HG03378 (cell line): ENCODE data around the gene KIF6.

Experiments used
- ATAC-seq: cut with Tn5 transposase; IDR thresholded peaks from one replicate; pipeline ENCODE4 v1.9.1; 2021; ENCODE audit warnings: mild to moderate bottlenecking, moderate library complexity; ENCODE audit not compliant: unreplicated experiment

The KIF6 gene, protein sequence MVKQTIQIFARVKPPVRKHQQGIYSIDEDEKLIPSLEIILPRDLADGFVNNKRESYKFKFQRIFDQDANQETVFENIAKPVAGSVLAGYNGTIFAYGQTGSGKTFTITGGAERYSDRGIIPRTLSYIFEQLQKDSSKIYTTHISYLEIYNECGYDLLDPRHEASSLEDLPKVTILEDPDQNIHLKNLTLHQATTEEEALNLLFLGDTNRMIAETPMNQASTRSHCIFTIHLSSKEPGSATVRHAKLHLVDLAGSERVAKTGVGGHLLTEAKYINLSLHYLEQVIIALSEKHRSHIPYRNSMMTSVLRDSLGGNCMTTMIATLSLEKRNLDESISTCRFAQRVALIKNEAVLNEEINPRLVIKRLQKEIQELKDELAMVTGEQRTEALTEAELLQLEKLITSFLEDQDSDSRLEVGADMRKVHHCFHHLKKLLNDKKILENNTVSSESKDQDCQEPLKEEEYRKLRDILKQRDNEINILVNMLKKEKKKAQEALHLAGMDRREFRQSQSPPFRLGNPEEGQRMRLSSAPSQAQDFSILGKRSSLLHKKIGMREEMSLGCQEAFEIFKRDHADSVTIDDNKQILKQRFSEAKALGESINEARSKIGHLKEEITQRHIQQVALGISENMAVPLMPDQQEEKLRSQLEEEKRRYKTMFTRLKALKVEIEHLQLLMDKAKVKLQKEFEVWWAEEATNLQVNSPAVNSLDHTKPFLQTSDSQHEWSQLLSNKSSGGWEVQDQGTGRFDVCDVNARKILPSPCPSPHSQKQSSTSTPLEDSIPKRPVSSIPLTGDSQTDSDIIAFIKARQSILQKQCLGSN

DNA sequence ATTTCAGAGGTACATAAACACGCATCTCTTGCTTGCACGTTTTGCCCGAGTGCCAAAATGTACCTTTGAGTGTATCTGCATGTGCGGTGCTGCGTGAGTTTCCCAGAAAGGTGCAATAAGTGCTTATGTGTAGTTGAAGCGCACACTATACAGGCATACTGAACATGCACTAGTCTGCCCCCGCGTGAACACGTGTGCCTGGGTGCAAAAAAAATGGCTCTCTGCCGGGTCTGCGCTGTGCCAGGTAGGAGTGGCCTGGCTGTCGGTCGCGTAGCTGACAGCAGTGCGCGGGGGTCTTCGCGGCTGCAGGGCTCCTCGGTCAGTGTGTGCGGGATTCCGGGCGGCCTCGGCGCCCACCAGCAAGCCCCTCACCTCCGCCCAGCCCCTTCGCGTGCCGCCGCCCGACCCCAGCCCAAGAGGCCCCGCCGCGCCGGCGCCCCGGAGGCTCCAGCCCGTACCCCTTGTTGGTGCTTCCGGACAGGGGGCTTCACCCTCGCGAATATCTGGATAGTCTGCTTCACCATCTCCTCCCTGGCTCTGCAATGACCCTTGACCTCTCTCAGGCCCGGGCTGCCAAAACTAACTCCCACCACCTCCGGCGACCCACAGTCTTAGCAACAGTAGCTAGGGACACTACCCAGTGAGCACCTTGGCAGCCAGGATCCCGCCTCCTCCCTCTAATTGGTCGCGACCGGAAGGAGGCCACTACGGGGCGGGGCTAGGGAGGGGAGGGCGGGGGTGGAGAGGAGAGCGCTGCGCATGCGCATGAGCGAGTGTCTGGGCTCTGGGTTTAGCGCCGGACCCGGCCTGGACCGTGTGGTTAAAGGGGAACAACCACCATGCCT is at the start of gene KIF6:
KIF6 (minus strand) TSS at position 622 of the 845 bp plus-strand sequence; CDS start at position 524, 98 bp downstream.
- peak; percentile 93 for ATAC-seq

- ATAC-seq, result no peak
These were observed 48.6 kb upstream of the KIF6 start for GRCh38 chr6:39773782-39774181.

GRCh38 chr6:39772559-39773273 is 47.5 kb upstream of the KIF6 start:
- ATAC-seq, result no peak

DNA sequence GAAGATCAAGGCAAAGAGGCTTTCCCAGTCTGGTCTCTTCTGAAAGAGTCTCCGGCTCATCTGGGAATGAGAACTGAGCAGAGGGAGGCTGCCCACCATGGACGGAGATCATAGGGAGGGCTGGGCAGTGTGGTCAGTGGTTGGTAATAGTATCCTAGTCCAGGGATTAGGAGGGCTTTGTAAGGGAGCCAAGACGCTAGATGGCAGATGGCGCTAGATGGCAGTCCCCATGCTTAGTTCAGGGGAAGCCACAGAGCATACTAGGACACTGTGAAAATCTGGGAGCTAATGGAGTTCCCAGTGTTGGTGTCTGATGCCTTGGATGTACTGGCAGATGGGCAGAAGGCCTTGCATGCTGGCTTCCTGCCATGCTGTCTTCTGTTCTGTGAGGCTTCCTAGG is 45.2 kb upstream of the KIF6 start:
- no peak for ATAC-seq

- ATAC-seq, result no peak
These were observed 43.8 kb upstream of the KIF6 start for GRCh38 chr6:39769012-39769411.

GRCh38 chr6:39765508-39766065 is 40.4 kb upstream of the KIF6 start:
- ATAC-seq, result no peak

GRCh38 chr6:39760226-39760952 is 35.2 kb upstream of the KIF6 start:
- ATAC-seq, result no peak

DNA sequence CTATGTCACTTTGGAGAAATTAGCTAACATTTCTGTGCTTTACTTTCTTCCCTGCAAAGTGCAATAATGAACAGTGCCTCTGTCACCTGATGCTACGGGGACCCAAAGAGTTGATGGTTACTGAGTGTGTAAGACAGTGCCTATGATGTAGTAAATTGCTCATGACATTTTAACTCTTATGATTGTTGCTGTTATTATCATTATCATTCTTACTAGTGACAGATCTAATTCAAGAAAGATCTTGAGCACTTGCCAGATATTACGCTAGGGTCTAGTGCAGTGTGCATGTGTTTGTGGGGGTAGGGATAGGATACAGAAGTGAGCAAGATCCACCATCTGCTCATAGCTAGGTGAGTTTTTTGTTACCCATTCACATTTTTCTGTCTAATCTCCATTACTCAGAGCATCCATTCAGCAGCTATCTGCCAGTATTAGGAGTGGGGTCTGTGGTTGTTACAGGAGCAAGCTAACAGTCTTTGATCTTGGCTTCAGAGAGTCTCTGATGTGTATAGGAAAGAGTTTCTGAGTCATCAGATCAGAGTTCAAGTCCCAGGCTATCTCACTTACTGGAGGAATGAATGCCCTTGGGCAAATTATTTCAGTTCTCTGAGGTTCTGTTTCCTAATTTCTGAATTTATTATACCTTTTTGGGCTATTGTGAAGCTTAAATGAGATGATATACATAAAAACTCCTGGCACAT is 33.8 kb upstream of the KIF6 start:
- ATAC-seq, result no peak

GRCh38 chr6:39756582-39756981 is 31.4 kb upstream of the KIF6 start:
- ATAC-seq, result no peak

DNA sequence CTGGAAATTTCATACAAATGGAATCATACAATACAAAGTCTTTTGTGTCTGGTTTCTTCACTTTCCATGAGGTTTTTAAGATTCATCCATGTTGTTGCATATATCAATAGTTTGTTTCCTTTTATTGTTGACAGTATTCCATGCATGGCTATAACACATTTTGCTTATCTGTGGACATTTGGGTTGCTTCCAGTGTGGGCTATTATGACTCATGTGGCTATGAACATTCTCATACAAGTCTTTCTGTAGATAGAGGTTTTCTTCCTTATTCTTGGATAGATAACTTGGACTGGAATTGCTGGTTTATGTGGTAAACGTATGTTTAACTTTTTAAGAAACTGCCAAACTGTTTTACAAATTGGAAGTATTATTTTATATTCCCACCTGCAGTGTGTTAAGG is 30.0 kb upstream of the KIF6 start:
- ATAC-seq, result no peak

DNA sequence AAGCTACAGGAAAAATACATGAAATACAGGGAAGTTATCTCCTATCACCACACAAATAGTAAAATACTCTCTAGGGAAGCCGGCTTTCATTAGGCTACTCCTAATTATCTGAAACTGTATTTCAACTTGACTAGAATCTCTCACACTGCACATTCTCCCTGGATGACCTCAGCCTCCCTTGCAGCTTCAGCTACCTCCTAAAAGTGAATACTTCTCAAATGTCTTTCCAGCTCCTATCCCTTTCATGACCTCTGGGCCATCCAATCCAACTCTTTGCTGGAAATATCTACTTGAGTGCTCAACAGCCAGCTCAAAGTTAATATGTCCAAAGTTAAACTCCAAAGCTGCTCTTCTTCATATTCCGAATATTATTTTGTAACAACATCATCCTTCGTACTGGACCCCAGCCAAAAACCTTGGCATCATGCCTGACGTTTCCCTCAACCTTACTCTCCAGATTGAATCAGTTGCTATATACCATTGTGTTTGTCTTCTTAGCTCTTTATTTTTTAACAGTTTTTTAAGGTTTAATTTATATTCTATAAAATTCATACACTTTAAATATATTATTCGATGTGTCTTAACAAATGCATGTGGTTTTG is 29.4 kb upstream of the KIF6 start:
- no peak for ATAC-seq

DNA sequence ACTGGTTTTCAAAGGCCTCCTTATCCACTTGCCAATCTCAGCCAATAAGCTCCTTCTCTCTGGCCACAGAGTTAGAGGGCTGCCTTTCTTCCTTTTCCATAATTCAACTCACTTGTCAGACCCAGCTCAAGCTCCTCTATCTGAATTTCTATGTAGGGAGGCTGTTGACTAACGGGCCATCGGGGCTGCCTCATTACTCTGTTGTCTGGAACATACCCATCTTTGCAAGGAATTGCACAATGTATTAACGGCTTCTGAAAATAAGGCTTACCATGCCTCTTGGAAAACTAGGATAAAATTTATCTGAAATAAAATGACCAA is 28.5 kb upstream of the KIF6 start:
- no peak for ATAC-seq

GRCh38 chr6:39752835-39753724 is 27.9 kb upstream of the KIF6 start:
- no peak for ATAC-seq

- ATAC-seq, result no peak
These were observed 21.6 kb upstream of the KIF6 start for GRCh38 chr6:39746795-39747194.

GRCh38 chr6:39733704-39734103 is 8.5 kb upstream of the KIF6 start:
- ATAC-seq, result no peak

DNA sequence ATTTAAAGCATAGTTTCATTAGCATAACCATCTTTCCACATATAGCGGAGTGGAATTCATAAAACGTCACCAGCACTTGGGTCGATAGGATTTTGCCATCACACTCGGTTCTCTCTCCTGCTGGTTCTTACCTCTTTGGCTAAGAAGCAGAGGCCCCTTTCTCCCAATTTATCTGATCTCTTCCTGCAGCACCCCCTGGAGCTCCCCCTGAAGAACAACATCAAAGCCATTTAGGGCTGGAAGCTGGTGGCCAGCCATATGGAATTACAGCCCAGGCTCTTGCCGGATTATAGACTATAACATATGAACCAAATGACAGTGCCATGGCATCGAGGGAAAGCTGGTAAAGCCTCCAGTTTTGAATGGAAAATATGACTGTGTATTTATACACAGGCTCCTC is 6.4 kb upstream of the KIF6 start:
- ATAC-seq, result no peak

DNA sequence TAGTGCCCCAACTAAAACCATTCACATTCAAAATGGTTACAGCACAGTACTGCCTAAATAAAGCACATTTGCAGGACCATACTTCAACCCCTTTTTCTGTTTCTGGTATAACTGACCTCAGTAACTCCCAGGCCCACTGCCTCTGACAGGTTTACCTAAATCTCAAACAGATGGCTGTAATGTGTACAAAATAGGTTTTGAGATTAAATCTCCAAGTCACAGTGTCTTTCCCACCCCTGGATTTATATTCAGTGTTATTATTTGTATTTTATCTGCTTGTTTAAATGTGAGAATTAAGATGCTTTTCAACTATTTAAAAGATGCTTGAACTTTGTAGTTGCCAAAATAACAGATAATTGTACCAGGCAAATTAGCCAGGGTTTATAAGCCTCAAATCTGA is 4.7 kb upstream of the KIF6 start:
- no peak for ATAC-seq

DNA sequence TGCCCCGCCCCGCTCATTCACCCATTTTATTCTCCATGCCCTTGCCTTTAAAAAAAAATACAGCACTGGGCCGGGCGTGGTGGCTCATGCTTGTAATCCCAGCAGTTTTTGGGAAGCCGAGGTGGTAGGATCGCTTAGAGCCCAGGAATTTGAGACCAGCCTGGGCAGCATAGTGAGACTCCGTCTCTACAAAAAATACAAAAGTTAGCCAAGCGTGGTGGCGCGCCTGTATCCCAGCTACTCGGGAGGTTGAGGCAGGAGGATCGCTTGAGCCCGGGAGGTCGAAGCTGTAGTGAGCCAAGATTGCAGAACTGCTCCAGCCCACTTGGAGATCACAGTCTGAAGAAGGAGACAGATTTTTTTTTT is 407 bp upstream of the KIF6 start:
- ATAC-seq, result no peak
